HG03095 (cell line): ENCODE measurements around the gene SLC35B1.

Source experiments
- ATAC-seq: cut with Tn5 transposase; IDR thresholded peaks from one replicate; pipeline ENCODE4 v1.9.1; 2021; ENCODE audit warnings: moderate library complexity; ENCODE audit not compliant: unreplicated experiment

SLC35B1 gene

DNA sequence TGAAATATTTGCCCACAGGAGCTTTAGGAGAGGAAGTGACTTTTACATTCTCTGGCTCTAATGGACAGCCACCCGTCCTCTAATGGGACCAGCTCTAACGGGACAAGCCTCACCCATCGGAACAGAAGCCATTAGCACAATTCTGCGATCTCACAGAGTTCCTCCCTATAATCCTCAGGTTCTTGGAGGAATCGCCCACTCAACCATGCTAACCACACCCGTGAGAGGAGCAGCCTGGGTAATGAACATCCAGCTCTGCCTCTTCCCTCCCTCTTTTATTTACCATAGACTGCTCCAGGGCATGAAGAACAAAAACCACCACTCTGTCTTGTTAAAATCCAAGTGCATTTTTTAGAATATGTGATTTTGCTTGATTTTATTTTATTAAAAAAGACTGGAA is 6.8 kb downstream of the SLC35B1 start:
- ATAC-seq: no peak

DNA sequence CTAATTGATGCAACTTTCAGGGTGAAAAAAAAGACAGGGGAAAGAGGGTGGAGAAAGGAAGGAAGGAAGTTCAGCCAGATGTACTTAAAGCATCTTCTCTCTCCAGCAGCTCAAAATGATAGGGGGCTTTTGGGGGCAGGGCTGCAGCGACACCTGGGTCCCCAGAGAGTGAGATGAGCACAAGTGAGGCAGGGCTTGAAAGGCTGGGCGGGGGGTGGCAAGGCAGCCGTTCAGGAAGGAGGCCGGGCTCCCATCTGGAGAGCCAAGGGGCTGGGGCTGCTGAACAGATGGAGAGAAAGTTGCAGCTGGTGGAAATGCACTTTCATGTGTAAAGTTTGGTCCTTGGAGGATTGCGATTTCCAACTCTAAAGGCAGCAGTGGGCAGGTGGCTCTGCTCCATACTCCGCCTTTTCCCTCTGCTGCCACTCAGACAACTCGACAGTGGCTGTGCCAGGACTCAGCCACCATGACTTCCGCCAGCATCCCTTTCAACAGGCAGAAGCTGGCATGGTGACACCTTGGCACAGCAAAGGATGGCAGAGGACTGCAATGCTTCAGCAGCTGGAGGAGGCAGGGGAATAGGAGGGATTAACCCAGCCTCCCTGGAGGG is 7.7 kb downstream of the SLC35B1 start:
- no peak for ATAC-seq

GRCh38 chr17:49698005-49698404 is 9.8 kb downstream of the SLC35B1 start:
- ATAC-seq: no peak

DNA sequence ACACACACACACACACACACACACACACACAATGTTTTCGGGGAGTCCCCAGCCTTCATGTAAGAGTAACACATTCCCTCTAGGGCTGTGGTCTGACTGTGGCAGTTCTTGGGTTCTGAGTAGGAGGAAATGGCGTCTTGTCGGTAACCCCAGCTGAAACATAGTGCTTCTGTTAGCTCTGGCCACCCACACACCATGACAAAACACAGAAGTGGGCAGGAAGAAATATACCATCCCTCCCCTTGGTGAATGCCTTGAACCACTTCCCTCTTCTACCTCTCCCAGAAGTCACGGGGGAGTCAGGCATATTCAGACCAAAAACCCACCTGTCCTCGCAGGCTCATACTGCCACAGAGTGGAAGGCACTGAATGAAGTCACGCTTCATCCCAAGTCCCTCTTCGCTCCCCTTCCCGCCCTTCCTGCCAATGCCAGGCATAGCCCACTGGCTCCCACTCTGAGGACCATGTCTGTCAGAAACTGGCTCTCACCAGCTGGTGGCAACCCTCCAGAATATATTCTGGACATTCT is 11.5 kb downstream of the SLC35B1 start:
- ATAC-seq: peak; percentile 59

GRCh38 chr17:49695698-49696232 is 12.0 kb downstream of the SLC35B1 start:
- ATAC-seq: no peak

DNA sequence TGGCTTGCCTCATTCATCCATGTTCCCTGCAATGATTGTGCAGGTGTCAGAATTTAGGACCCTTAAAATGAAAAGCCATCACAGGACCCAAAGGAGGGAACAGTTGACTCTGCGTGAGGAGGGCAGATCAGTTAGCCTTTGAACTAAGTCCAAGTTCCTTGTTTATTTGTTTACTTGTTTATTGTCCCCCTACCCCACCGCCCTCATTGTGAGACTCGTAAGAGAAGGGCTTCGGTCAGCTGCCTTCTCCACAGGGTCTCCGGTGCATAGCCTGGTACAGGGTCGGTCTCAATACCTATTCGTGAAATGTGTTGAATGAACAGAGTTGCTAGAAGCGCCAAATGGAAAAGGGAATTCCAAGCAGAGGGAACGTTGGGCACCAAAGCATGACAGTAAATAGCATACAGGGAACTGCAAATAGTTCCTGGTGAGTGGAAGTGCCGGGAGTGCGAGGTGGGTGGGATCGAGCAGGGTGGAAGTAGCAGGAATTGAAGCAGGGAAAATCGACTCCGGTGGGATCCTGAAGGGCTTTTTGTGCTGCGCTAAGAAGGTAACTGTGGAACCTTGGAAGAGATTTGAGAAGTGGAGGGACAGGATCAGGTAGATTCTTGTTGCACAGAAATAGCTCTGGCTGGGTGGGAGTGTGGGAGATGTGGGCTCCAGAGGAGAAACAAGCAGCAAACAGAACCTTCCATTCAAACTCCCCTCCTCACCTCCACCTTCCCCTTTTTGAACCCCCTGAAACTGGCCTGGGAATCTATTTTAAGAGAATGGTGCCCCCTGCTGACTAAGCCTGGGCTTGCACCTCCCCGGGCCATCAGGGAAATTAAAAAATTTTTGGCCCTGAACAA is 12.7 kb downstream of the SLC35B1 start:
- no peak for ATAC-seq

DNA sequence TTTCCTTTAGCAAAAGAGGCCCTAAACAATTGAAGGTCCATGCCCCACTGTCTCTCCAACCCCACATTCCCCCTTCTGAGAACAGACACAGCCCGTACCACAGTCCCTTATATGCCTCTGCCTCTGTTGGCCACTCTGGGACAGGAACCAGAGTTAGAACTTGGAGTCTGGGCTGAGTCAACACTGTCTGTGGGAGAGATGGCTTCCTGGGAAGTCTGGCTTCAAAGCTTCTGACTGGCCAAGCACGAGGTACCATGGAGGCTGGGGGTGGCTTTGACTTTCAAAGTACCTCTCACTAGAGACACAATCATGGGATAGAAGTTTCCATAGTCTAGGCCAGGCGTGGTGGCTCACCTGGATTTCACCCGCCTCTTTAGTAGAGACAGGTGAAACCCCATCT is 15.0 kb downstream of the SLC35B1 start:
- no peak for ATAC-seq

DNA sequence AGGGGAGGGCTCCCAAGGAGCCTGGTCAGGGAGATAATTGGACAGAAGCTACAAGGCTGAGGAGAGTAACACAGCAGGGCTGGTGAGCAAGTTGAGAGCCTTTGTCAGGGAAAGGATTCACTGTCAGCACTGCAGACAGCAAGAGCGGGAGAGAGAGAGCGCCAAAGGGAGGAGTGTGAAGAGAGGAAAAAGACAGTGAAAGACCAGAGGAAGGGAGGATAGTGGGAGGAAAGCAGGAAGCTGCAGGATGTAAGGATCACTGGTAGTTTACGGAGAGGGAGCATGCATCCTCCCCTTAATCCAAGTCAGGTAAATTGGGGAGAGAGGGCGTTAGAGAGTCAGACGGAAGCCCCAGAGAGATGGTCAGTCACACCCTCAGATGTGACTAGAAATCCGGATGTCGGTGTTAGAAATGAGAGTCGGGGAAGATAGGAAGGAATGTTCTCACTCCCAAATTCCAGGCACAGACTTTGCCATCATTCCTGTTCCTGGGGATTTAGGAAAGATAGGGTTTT is 16.0 kb downstream of the SLC35B1 start:
- ATAC-seq: no peak

- ATAC-seq: no peak
Observed at GRCh38 chr17:49691086-49691676, 16.6 kb downstream of the SLC35B1 start.

GRCh38 chr17:49690256-49690655 is 17.5 kb downstream of the SLC35B1 start:
- no peak for ATAC-seq

- no peak for ATAC-seq
Observed at GRCh38 chr17:49688848-49689247, 18.9 kb downstream of the SLC35B1 start.

- ATAC-seq: no peak
Observed at GRCh38 chr17:49687878-49688491, 19.8 kb downstream of the SLC35B1 start.

DNA sequence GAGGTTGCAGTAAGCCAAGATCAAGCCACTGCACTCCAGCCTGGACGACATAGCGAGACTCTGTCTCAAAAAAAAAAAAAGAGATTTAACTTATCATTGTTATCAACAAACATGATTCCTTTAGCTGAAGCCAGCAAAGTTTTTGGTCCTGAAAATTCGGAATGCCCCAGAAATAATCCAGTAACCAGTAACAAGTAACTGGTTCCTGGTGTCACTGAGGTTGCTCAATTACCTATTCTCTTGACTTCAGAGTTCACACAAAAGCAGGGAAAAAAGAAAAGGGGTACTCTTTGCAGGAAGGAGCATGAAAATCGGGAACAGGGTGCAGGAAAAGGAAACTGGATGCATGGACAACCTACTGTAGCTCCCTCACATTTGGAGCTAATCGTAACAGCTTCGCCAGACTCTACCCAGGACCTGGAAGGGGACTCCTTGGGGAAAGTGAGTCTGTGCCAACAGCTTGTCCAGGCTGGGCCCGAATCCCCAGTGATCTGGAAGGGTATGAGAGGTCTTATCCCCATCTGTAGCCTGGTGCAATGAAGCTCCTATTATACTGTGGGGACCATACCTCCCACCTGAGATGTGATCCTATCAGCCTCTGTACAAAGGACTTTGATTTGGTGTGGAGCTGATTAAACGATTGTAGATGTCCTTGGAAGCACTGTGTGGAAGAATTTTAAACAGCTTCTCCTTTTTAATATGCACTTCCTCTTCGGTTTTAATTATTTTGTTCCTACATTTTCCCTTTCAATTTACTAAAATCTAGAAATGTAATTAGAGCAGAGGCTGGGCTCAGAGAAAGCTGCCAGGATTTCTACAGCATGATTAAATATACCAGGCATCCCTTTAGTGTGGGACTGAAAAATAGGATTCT is 26.4 kb downstream of the SLC35B1 start:
- no peak for ATAC-seq

DNA sequence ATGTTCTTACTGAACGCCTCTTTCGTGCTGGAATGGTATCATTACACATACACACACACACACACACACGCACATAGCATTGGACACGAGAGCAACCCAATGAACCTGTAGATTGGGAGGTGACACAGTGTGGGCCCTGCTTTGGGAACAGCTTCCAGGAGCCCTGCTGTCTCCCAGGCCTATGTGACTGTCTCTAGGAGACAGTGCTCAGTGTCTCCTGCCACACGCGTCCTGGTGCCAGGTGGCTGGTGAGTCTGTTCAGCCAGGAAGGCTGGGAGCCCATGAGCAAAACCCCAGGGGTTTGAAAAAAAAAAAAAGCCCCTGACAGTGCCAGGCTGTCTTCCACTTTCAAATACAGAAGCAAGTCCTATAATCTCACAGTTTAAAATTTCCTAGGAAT is 27.4 kb downstream of the SLC35B1 start:
- ATAC-seq: no peak

DNA sequence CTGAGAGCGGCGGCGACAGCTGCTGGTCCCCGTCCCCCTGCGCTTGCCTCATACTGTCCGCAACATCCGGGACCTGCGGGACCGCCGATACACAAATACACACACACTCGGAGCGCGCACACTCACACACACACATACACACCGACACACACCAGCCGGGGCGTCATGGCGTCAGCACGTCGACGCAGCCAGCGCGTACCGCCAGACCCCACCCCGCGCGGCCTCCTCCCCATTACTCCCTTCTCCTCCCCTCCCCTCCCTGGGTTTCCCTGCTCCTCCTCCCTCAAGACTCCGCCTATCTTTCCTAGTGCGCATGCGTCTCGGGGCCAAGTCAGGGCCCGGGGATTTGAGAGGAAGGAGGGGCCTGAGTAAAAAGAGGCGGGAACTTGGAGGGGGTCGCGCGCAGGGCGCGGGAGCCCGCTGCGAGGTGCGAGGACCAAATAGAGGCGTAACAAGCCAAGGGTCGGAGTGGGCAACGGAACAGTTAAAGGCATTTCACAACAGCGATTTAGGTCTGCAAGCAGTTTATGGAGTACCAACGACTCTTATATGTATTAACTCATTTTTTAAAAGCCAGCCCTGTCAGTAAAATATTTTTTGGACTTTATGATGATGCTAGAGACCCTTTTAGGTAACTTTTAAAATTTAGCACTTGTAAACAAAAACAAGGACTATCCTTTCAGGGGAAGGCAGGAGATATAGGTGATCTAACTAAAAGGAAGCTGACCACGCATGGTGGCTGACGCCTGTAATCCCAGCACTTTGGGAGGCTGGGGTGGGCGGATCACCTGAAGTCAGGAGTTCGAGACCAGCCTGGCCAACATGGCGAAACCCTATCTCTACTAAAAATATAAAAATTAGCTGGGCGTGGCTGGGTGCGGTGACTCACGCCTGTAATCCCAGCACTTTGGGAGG is 29.6 kb downstream of the SLC35B1 start, which contains the start of gene SPOP:
Gene SPOP (minus strand): TSS at position 165 of the 915 bp plus-strand sequence. CDS start 55,287 bp downstream, outside the sequence.
- ATAC-seq: peak; percentile 68

- ATAC-seq: no peak
Observed at GRCh38 chr17:49677134-49677932, 30.4 kb downstream of the SLC35B1 start.

DNA sequence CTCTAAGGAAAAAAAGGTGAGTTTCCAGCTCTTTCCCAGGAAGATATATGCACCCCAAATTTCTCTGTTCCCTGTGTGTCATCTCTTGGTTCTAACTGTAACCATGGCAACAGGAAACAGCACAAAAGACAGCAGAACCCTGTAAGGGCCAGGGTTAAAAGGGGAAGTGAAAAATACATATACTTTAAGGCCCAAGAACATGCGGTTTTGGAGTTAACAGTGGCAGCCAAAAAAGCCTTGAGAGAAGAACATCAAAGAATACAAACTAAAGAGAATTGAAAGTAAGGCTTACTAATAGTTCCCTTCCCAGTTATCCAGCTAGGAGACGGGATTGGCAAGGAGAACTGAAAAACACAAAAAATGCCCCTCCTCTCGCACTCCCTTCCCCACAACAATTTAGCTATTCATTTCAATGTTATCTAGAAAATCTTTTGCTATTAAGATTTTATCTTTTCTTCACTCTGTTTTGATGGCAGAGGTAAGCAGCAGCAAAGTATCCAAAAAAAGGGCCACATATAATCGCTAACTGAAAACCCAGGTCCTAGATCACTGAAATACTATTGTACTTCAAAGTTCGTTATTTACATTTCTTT is 31.4 kb downstream of the SLC35B1 start:
- peak; percentile 57 for ATAC-seq

DNA sequence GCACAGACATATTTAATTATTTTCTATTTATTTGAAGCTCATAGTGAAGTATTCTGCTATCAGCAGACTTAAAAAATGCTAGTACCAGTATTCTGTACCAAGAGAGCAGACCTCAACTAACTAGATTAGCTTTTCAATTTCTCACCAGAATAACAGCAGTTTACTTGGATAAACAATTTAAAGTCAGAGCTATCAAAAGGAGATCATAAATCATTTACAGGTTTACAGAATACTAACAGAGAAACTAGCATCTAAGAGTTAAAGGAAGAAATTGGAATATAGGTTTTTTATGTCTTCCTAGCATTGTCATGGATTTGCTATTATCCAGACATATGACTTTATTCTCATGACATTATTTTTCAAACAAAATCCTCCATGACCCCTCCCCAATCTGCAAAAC is 33.3 kb downstream of the SLC35B1 start:
- ATAC-seq: no peak
